Hematopoietic multipotent progenitor cell treated with erythropoietin and hydrocortisone succinate and interleukin-3 and kit ligand, for 4 days (in vitro differentiated cells): ENCODE results near the gene PMFBP1.

Experiments
- DNase-seq: peaks from one replicate; pipeline ENCODE4 v3.0.0-alpha.2; 2015

PMFBP1 gene

GRCh38 chr16:72129976-72130656 lies 41.8 kb downstream of the PMFBP1 start:
- no peak for DNase-seq

DNA sequence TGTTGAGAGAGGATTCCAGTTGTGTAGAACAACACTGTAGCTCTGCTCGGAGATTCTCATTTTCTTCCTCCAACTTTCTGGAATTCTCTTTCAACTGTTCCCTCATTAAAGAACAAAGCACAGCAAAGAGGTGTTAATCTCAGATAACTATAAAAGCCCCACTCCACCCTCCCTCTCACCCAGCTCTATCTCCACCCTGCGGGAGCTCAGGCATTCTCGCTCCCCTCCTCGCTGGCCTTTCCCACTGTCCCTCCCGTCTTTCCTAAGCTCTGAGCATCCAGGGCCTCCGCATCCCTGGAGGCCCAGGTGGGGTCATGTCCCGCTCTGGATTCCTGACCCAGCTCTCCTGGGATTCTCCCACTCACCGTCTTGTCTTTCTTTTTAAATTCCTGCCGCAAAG lies 43.3 kb downstream of the PMFBP1 start:
- no peak for DNase-seq

- DNase-seq = peak; percentile 25
These were observed 45.6 kb downstream of the PMFBP1 start for GRCh38 chr16:72126429-72126765.

- DNase-seq = no peak
These were observed 46.1 kb downstream of the PMFBP1 start for GRCh38 chr16:72125635-72126428.

- peak; percentile 81 for DNase-seq
These were observed 47.0 kb downstream of the PMFBP1 start for GRCh38 chr16:72124761-72125634.

DNA sequence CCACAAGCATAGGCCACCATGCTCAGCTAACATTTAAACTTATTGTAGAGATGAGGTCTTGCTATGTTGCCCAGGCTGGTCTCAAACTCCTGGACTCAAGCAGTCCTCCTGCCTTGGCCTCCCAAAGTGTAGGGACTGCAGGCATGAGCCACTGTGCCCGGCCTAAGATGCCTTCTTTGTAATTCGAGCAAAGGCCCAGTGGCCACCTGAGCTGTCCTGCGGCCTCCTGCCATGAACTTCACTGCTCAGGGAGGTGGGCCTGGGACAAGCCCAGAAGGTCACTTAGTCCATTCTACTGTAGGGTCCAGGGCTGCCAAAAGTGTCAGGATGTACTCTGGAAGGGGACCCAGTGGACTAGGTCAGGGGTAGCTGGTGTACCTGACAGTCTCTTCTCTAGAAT lies 47.8 kb downstream of the PMFBP1 start:
- no peak for DNase-seq

DNA sequence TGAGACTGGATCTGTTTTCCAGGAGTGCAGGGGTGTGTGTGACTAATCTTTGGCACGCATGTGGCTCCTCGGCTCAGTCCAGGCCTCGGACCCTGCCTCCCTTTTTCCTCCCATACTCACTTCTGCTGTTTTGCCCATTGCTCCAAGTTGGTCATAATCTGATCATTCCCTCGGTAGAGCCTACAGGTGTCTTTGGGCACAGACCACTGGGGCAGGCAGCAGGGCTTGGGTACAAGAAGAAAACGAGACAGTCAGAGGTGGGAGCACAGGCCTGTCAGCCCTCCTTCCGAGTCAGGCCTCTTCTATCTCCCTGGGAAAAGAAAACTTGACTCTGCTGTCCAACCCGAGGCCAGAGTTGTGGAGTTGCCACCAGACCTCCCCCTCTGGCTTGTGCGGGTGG lies 48.5 kb downstream of the PMFBP1 start:
- DNase-seq = no peak

GRCh38 chr16:72122916-72123315 lies 49.0 kb downstream of the PMFBP1 start:
- no peak for DNase-seq

GRCh38 chr16:72122308-72122707 lies 49.6 kb downstream of the PMFBP1 start:
- DNase-seq = no peak

DNA sequence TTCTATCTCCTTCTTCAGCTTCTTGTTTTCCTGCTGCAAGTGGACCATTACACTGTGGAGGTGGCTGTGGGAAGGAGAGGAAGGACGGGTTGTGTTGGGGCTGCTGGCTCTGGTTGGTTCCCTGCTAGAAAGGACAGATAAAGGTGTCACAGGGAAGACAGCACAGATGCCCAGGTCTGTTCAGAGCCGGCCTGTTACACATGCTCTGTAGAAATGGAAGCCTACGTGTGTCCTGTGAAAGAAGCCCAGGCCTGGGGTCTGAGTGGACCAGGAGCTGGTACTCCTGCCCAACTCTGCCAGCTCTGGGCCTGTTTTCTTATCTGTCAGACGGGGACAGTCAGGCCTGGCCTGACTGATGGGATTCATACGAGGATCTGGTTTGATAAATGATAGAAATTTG lies 51.9 kb downstream of the PMFBP1 start:
- DNase-seq = no peak

- no peak for DNase-seq
These were observed 58.4 kb downstream of the PMFBP1 start for GRCh38 chr16:72113616-72113945.

- no peak for DNase-seq
These were observed 58.9 kb downstream of the PMFBP1 start for GRCh38 chr16:72112906-72113615.

GRCh38 chr16:72112452-72112792 lies 59.5 kb downstream of the PMFBP1 start:
- no peak for DNase-seq

- no peak for DNase-seq
These were observed 60.1 kb downstream of the PMFBP1 start for GRCh38 chr16:72111657-72112451.

- no peak for DNase-seq
These were observed 61.0 kb downstream of the PMFBP1 start for GRCh38 chr16:72110662-72111615.

GRCh38 chr16:72109966-72110530 lies 61.9 kb downstream of the PMFBP1 start:
- DNase-seq = no peak

- no peak for DNase-seq
These were observed 62.7 kb downstream of the PMFBP1 start for GRCh38 chr16:72109300-72109699.

DNA sequence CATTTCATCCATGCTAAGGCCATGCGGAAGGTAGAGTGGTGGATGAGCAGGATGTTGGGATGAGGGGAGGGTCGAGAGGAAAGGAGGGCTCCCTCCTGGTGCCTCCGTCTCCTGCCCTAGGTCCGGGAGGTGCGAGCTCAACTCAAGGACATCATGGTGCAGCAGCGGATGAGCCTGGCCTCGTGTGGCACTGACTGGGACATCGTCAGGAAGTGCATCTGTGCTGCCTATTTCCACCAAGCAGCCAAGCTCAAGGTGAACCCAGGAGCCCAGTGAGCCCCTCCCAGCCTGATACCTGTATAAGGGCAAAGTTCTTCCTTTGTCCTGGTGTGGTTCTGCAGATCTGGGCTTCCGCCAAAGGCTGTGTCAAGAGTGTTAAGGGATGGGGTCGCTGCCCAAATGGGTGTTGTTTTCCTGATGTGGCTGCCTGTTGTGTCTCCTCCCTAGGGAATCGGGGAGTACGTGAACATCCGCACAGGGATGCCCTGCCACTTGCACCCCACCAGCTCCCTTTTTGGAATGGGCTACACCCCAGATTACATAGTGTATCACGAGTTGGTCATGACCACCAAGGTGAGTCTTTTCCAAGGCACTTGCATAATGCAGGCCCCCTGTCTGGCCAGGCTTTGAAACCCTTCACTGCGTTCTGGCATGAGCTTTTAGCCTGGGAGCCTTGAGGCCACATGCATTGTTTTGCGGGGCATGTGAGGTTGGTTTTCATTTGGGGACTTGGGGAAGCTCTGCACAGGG lies 63.4 kb downstream of the PMFBP1 start:
- DNase-seq = no peak

- DNase-seq = no peak
These were observed 64.6 kb downstream of the PMFBP1 start for GRCh38 chr16:72107371-72107770.

- DNase-seq = no peak
These were observed 66.0 kb downstream of the PMFBP1 start for GRCh38 chr16:72105978-72106377.
